H9 (cell line): ENCODE results near the gene TPP1. TPM values are rescaled to one million over a fixed set of nuclear protein-coding genes. Genes with fewer than 3 reads are reported as not detected.
A peak's percentile ranks its signal among the peaks of the same experiment; 100 is the strongest.

ENCODE experiments used
- DNase-seq: peaks from one replicate; pipeline ENCODE4 v3.0.0-alpha.2; 2017
- H2AFZ ChIP-seq: one replicate; pipeline ENCODE4 v1.6.1; 2013; ENCODE audit warnings: mild to moderate bottlenecking, low read length, control low read depth, moderate library complexity
- H2AK5ac ChIP-seq: 2 replicates; pipeline ENCODE4 v1.6.1; 2013; ENCODE audit warnings: low read length, control low read depth, mixed read lengths; ENCODE audit not compliant: insufficient read length
- H2BK120ac ChIP-seq: one replicate; pipeline ENCODE4 v1.6.1; 2013; ENCODE audit warnings: low read depth, mild to moderate bottlenecking, low read length, control low read depth, inconsistent platforms; ENCODE audit not compliant: poor library complexity, severe bottlenecking
- H2BK12ac ChIP-seq: 2 replicates; pipeline ENCODE4 v1.6.1; 2013; ENCODE audit warnings: low read length, control low read depth, mixed read lengths, low read depth; ENCODE audit not compliant: insufficient read length
- H2BK15ac ChIP-seq: 2 replicates; pipeline ENCODE4 v1.6.1; 2013; ENCODE audit warnings: low read depth, low read length, control low read depth
- H2BK20ac ChIP-seq: one replicate; pipeline ENCODE4 v1.6.1; 2013; ENCODE audit warnings: low read depth, mild to moderate bottlenecking, low read length, control low read depth, inconsistent platforms; ENCODE audit not compliant: poor library complexity, severe bottlenecking
- H2BK5ac ChIP-seq: 2 replicates; pipeline ENCODE4 v1.6.1; 2013; ENCODE audit warnings: low read length, control low read depth, mixed read lengths; ENCODE audit not compliant: insufficient read length
- H3K14ac ChIP-seq: 2 replicates; pipeline ENCODE4 v1.6.1; 2013; ENCODE audit warnings: low read length, control low read depth; ENCODE audit not compliant: insufficient read depth
- H3K18ac ChIP-seq: 2 replicates; pipeline ENCODE4 v1.6.1; 2013; ENCODE audit warnings: low read depth, mild to moderate bottlenecking, mixed read lengths, low read length, control low read depth; ENCODE audit not compliant: insufficient read length
- H3K23ac ChIP-seq: 2 replicates; pipeline ENCODE4 v1.6.1; 2013; ENCODE audit warnings: low read length, control low read depth, mixed read lengths, low read depth; ENCODE audit not compliant: insufficient read length
- H3K23me2 ChIP-seq: 2 replicates; pipeline ENCODE4 v1.6.1; 2013; ENCODE audit warnings: low read depth, mild to moderate bottlenecking, mixed read lengths, low read length, control low read depth; ENCODE audit not compliant: insufficient read length, poor library complexity, severe bottlenecking
- H3K27ac ChIP-seq: 2 replicates; pipeline ENCODE4 v1.5.1; 2013; ENCODE audit warnings: low read length, control low read depth, mixed read lengths, low read depth; ENCODE audit not compliant: insufficient read length
- H3K27me3 ChIP-seq: 2 replicates; pipeline ENCODE4 v1.6.1; 2013; ENCODE audit warnings: low read length, control low read depth, inconsistent platforms; ENCODE audit not compliant: insufficient read depth
- H3K4ac ChIP-seq: 2 replicates; pipeline ENCODE4 v1.6.1; 2013; ENCODE audit warnings: low read depth, mild to moderate bottlenecking, control low read depth, inconsistent platforms, low read length, moderate library complexity
- H3K4me1 ChIP-seq: 2 replicates; pipeline ENCODE4 v1.6.1; 2013; ENCODE audit warnings: low read length, control low read depth, inconsistent platforms; ENCODE audit not compliant: insufficient read depth
- H3K4me2 ChIP-seq: 2 replicates; pipeline ENCODE4 v1.6.1; 2013; ENCODE audit warnings: low read length, control low read depth, mixed read lengths; ENCODE audit not compliant: insufficient read length, insufficient read depth
- H3K56ac ChIP-seq: 2 replicates; pipeline ENCODE4 v1.6.1; 2013; ENCODE audit warnings: low read depth, mild to moderate bottlenecking, mixed read lengths, low read length, control low read depth; ENCODE audit not compliant: insufficient read length
- H3K79me1 ChIP-seq: 2 replicates; pipeline ENCODE4 v1.6.1; 2013; ENCODE audit warnings: low read depth, mild to moderate bottlenecking, moderate library complexity, low read length, control low read depth, inconsistent platforms; ENCODE audit not compliant: insufficient read depth, poor library complexity, severe bottlenecking
- H3K79me2 ChIP-seq: 2 replicates; pipeline ENCODE4 v1.6.1; 2013; ENCODE audit warnings: low read length, control low read depth, inconsistent platforms; ENCODE audit not compliant: insufficient read depth
- H3K9ac ChIP-seq: 2 replicates; pipeline ENCODE4 v1.6.1; 2013; ENCODE audit warnings: low read length, control low read depth, mixed read lengths; ENCODE audit not compliant: insufficient read length; ENCODE audit errors: extremely low read depth
- H3K9me3 ChIP-seq: one replicate; pipeline ENCODE4 v1.6.1; 2013; ENCODE audit warnings: low read depth, low read length, inconsistent platforms; ENCODE audit not compliant: control insufficient read depth
- H3T11ph ChIP-seq: one replicate; pipeline ENCODE4 v1.6.1; 2013; ENCODE audit warnings: mild to moderate bottlenecking, low read length, control low read depth, inconsistent platforms
- H4K20me1 ChIP-seq: one replicate; pipeline ENCODE4 v1.6.1; 2013; ENCODE audit not compliant: control insufficient read depth, insufficient read length, insufficient read depth
- H4K5ac ChIP-seq: 2 replicates; pipeline ENCODE4 v1.6.1; 2013; ENCODE audit warnings: low read depth, mild to moderate bottlenecking, mixed read lengths, low read length, control low read depth; ENCODE audit not compliant: insufficient read length
- H4K8ac ChIP-seq: replicated peaks from 2 replicates; pipeline ENCODE4 v1.6.1; 2013; ENCODE audit warnings: low read length, control low read depth, mixed read lengths, low read depth; ENCODE audit not compliant: insufficient read length
- H4K91ac ChIP-seq: 2 replicates; pipeline ENCODE4 v1.6.1; 2013; ENCODE audit warnings: low read depth, mild to moderate bottlenecking, moderate library complexity, mixed read lengths, low read length, control low read depth; ENCODE audit not compliant: insufficient read length
- H3K27ac Mint-ChIP-seq, 3 experiments: 2 replicates in 2 of 3; 3 replicates in 1 of 3; pipeline ENCODE4 v1.8.0; 2020 to 2021; ENCODE audit warnings: mixed read lengths in 3 of 3, mild to moderate bottlenecking in 1 of 3, moderate library complexity in 1 of 3
- H3K27me3 Mint-ChIP-seq: 2 replicates; pipeline ENCODE4 v1.8.0; 2021; ENCODE audit warnings: low read depth, mild to moderate bottlenecking, moderate library complexity, mixed read lengths
- H3K36me3 Mint-ChIP-seq, 3 experiments: 2 replicates in 2 of 3; 3 replicates in 1 of 3; pipeline ENCODE4 v1.8.0; 2020 to 2021; ENCODE audit warnings: low read depth in 3 of 3, mixed read lengths in 3 of 3; ENCODE audit not compliant: insufficient read depth in 1 of 3
- H3K4me1 Mint-ChIP-seq, 2 experiments: 2 replicates each; pipeline ENCODE4 v1.8.0; 2020; ENCODE audit warnings: mixed read lengths in 2 of 2
- H3K4me3 Mint-ChIP-seq, 2 experiments: 2 replicates in 1 of 2; 3 replicates in 1 of 2; pipeline ENCODE4 v1.8.0; 2020 to 2021; ENCODE audit warnings: mild to moderate bottlenecking in 2 of 2, mixed read lengths in 2 of 2, moderate library complexity in 1 of 2
- H3K9me3 Mint-ChIP-seq, 2 experiments: 2 replicates in 1 of 2; 3 replicates in 1 of 2; pipeline ENCODE4 v1.8.0; 2020; ENCODE audit warnings: mild to moderate bottlenecking in 2 of 2, mixed read lengths in 2 of 2, moderate library complexity in 1 of 2
- CTCF ChIP-seq: fragments of 200-600 bp; sonication (generic); conservative IDR thresholded peaks from 3 replicates; pipeline ENCODE4 v1.8.0; 2021; ENCODE audit warnings: antibody characterized with exemption, mild to moderate bottlenecking
- WGBS: extraction: QIAGEN DNeasy Blood & Tissue Kit; methylation state at CpG from one replicate; pipeline ENCODE4 v1.1.7; 2013; ENCODE audit warnings: missing lambda C conversion rate, low lambda C conversion rate, mixed read lengths; ENCODE audit not compliant: insufficient read length; ENCODE audit errors: extremely low coverage; 5-methylcytosine and 5-hydroxymethylcytosine counted together
- total RNA-seq: library from RNA; stranded (reverse); gene quantifications from 2 replicates; pipeline ENCODE4 v1.2.1, GENCODE V29; 2021

TPP1 gene
- total RNA-seq, 1 experiment from 2014 or later: 37.2 TPM

- no peaks in the 10 kb centered on the region for H3K9me3 ChIP-seq
- Mint-ChIP-seq H3K4me1 (peaks cover 29 to 39% of the 10 kb centered on the region in 2 experiments), H3K27me3 (no peaks in the 10 kb centered on the region), H3K36me3 (no peaks in the 10 kb centered on the region; a peak in 2 of 7 replicates), H3K9me3 (no peaks in the 10 kb centered on the region; a peak in 1 of 5 replicates), H3K27ac (peak overlapping the region in 2 of 3 experiments; percentile 5 to 18; a peak in 3 of 7 replicates), H3K4me3 (no peak overlapping the region)
- no peak overlapping the region for H3K18ac ChIP-seq
- no peak overlapping the region for H2BK120ac ChIP-seq
- H3K23me2 ChIP-seq: no peaks in the 10 kb centered on the region
- H3K4me1 ChIP-seq: peaks cover 6% of the 10 kb centered on the region; the same call in 1 of the 2 replicates
- H3T11ph ChIP-seq: no peak overlapping the region
- no peaks in the 10 kb centered on the region for H4K20me1 ChIP-seq
- H3K56ac ChIP-seq: no peak overlapping the region
- WGBS: no CpG with 5 or more reads among the region's 2 CpGs
- no peaks in the 10 kb centered on the region for H3K79me1 ChIP-seq
- no peak overlapping the region for H3K9ac ChIP-seq
- H3K4ac ChIP-seq: no peak overlapping the region
- H2AFZ ChIP-seq: no peak overlapping the region
- H2BK12ac ChIP-seq: no peak overlapping the region
- no peak overlapping the region for H3K23ac ChIP-seq
- no peaks in the 10 kb centered on the region for H3K79me2 ChIP-seq
- no peaks in the 10 kb centered on the region for H3K27me3 ChIP-seq
- H4K8ac ChIP-seq: no peak overlapping the region
- H3K27ac ChIP-seq: no peak overlapping the region
- no peak overlapping the region for H4K5ac ChIP-seq
- no peak for TF ChIP-seq CTCF
- no peak overlapping the region for H2AK5ac ChIP-seq
- H3K14ac ChIP-seq: no peak overlapping the region
- no peak overlapping the region for H3K4me2 ChIP-seq
- H2BK15ac ChIP-seq: no peak overlapping the region
- H2BK20ac ChIP-seq: no peak overlapping the region
- DNase-seq: no peak
- H2BK5ac ChIP-seq: no peak overlapping the region
- no peak overlapping the region for H4K91ac ChIP-seq
These were observed 53.9 kb downstream of the TPP1 start for GRCh38 chr11:6565325-6565724.
